HEK293 (cell line): ENCODE results near the gene MOB1A.

Experiments used
- CTCF ChIP-seq: fragments of 450-650 bp; formaldehyde crosslinking; IDR thresholded peaks from 2 replicates; pipeline ENCODE4 v1.5.1; 2016; ENCODE audit warnings: missing biosample characterization, missing genetic modification characterization
- MZF1 ChIP-seq: fragments of 450-650 bp; formaldehyde crosslinking; IDR thresholded peaks from 2 replicates; pipeline ENCODE4 v1.5.1; 2017; ENCODE audit warnings: missing biosample characterization, missing genetic modification characterization, borderline replicate concordance
- ZBTB20 ChIP-seq: fragments of 450-650 bp; formaldehyde crosslinking; IDR thresholded peaks from 2 replicates; pipeline ENCODE4 v1.5.1; 2016; ENCODE audit warnings: missing biosample characterization, missing genetic modification characterization
- ZBTB44 ChIP-seq: fragments of 450-650 bp; IDR thresholded peaks from 2 replicates; pipeline ENCODE4 v1.5.1; 2018; ENCODE audit warnings: missing biosample characterization, mild to moderate bottlenecking, missing genetic modification characterization
- ZNF121 ChIP-seq: fragments of 450-650 bp; formaldehyde crosslinking; IDR thresholded peaks from 2 replicates; pipeline ENCODE4 v1.5.1; 2016; ENCODE audit warnings: missing biosample characterization, missing genetic modification characterization
- ZNF274 ChIP-seq, 2 experiments: fragments of 200-500 bp in 1 of 2; fragments of 450-650 bp in 1 of 2; sonication (Bioruptor generic) in 1 of 2; formaldehyde crosslinking in 1 of 2; IDR thresholded peaks; 2 replicates each; pipeline versions ENCODE4 v1.5.1 to v1.6.1; 2014 to 2016; ENCODE audit warnings: borderline replicate concordance in 1 of 2, inconsistent platforms in 1 of 2, low read length in 1 of 2, missing biosample characterization in 1 of 2, missing genetic modification characterization in 1 of 2
- ZNF423 ChIP-seq: fragments of 450-650 bp; formaldehyde crosslinking; IDR thresholded peaks from 2 replicates; pipeline ENCODE4 v1.5.1; 2016; ENCODE audit warnings: missing biosample characterization, missing genetic modification characterization
- TF ChIP-seq, protein P1 (sequence below): fragments of 450-650 bp; formaldehyde crosslinking; IDR thresholded peaks from 2 replicates; pipeline ENCODE4 v1.5.1; 2016; ENCODE audit warnings: missing biosample characterization, missing genetic modification characterization

- TF ChIP-seq CTCF (tag by site-specific recombination) (no peak), ZNF121 (tag by site-specific recombination) (no peak), ZBTB44 (tag by site-specific recombination) (no peak), ZNF274 (IDR thresholded peaks at IDR 0.05; ENCODE audit: low read length) (no peak), ZNF274 (tag by site-specific recombination; IDR thresholded peaks at IDR 0.05; ENCODE audit: borderline replicate concordance) (no peak), ZBTB20 (tag by site-specific recombination) (no peak), ZNF423 (tag by site-specific recombination) (no peak), MZF1 (tag by site-specific recombination) (no peak)
- TF ChIP-seq, protein P1, sequence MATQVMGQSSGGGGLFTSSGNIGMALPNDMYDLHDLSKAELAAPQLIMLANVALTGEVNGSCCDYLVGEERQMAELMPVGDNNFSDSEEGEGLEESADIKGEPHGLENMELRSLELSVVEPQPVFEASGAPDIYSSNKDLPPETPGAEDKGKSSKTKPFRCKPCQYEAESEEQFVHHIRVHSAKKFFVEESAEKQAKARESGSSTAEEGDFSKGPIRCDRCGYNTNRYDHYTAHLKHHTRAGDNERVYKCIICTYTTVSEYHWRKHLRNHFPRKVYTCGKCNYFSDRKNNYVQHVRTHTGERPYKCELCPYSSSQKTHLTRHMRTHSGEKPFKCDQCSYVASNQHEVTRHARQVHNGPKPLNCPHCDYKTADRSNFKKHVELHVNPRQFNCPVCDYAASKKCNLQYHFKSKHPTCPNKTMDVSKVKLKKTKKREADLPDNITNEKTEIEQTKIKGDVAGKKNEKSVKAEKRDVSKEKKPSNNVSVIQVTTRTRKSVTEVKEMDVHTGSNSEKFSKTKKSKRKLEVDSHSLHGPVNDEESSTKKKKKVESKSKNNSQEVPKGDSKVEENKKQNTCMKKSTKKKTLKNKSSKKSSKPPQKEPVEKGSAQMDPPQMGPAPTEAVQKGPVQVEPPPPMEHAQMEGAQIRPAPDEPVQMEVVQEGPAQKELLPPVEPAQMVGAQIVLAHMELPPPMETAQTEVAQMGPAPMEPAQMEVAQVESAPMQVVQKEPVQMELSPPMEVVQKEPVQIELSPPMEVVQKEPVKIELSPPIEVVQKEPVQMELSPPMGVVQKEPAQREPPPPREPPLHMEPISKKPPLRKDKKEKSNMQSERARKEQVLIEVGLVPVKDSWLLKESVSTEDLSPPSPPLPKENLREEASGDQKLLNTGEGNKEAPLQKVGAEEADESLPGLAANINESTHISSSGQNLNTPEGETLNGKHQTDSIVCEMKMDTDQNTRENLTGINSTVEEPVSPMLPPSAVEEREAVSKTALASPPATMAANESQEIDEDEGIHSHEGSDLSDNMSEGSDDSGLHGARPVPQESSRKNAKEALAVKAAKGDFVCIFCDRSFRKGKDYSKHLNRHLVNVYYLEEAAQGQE (tag by site-specific recombination): no peak
These were observed 7.4 kb upstream of the MOB1A start for GRCh38 chr2:74186038-74186437.
